ENCODE measurements around the gene PIM3. TPM values are rescaled to one million over a fixed set of nuclear protein-coding genes. Genes with fewer than 3 reads are reported as not detected.
"Not testable (repeated sequence)": the region's sequence is repeated elsewhere in the genome, so short reads cannot be mapped to it uniquely, and the experiment has no call there.

The PIM3 gene
- total RNA-seq, 1 experiment from 2014 or later = 67.0 TPM

- TF ChIP-seq EZH2 (IDR thresholded peaks at IDR 0.05; ENCODE audit: low read depth) = no peak
- no peak for TF ChIP-seq CTCF (conservative IDR thresholded peaks at IDR 0.05)
- CTCF ChIA-PET = no interaction called here
- peaks cover 12% of the 10 kb centered on the region for H3F3A ChIP-seq (ENCODE audit: insufficient read depth, low read depth)
- no TSS peak for BruUV-seq (replicated peaks)
- H3K9me2 ChIP-seq (ENCODE audit: insufficient read depth) = no peaks in the 10 kb centered on the region
- H3K4me3 ChIP-seq = no peak overlapping the region
- no peak overlapping the region for H2AFZ ChIP-seq
- H3K79me2 ChIP-seq (ENCODE audit: low read depth) = no peaks in the 10 kb centered on the region
- no peak overlapping the region for H3K4me2 ChIP-seq
- H3K9me3 ChIP-seq (ENCODE audit: insufficient read depth, low read depth) = peaks cover 22% of the 10 kb centered on the region
- no peaks in the 10 kb centered on the region for H3K36me3 ChIP-seq (ENCODE audit: low read depth)
- no peak for DNase-seq
- peaks cover 29% of the 10 kb centered on the region for H3K27me3 ChIP-seq (ENCODE audit: insufficient read depth, low read depth)
- POLR2A ChIA-PET (ENCODE audit: unreplicated experiment) = no interaction called here
- intact Hi-C loops (cut with micrococcal nuclease; ENCODE audit: unreplicated experiment) = no loop called here
- H3K27ac ChIP-seq = no peak overlapping the region
- H4K20me1 ChIP-seq (ENCODE audit: insufficient read depth) = no peaks in the 10 kb centered on the region
- H3K4me1 ChIP-seq (replicated peaks; ENCODE audit: insufficient read depth) = no peaks in the 10 kb centered on the region
These were observed 22.8 kb downstream of the PIM3 start for GRCh38 chr22:49983148-49984042.

- no peak overlapping the region for H3K27ac ChIP-seq
- no TSS peak for BruUV-seq (replicated peaks)
- H3K4me3 ChIP-seq = no peak overlapping the region
- H3K4me1 ChIP-seq (replicated peaks; ENCODE audit: insufficient read depth) = no peaks in the 10 kb centered on the region
- intact Hi-C loops (cut with micrococcal nuclease; ENCODE audit: unreplicated experiment) = no loop called here
- H3K9me2 ChIP-seq (ENCODE audit: insufficient read depth) = no peaks in the 10 kb centered on the region
- no peak overlapping the region for H3K4me2 ChIP-seq
- TF ChIP-seq CTCF (conservative IDR thresholded peaks at IDR 0.05) = no peak
- no peak for TF ChIP-seq EZH2 (IDR thresholded peaks at IDR 0.05; ENCODE audit: low read depth)
- peaks cover 47% of the 10 kb centered on the region for H3K27me3 ChIP-seq (ENCODE audit: insufficient read depth, low read depth)
- 0 out of 2 replicates have a peak, but pooled peaks cover 6% of the 10 kb centered on the region for H3F3A ChIP-seq (ENCODE audit: insufficient read depth, low read depth)
- no peak for DNase-seq
- no peaks in the 10 kb centered on the region for H3K79me2 ChIP-seq (ENCODE audit: low read depth)
- peaks cover 20% of the 10 kb centered on the region for H3K9me3 ChIP-seq (ENCODE audit: insufficient read depth, low read depth)
- H4K20me1 ChIP-seq (ENCODE audit: insufficient read depth) = no peaks in the 10 kb centered on the region
- POLR2A ChIA-PET (ENCODE audit: unreplicated experiment) = no interaction called here
- no peak overlapping the region for H2AFZ ChIP-seq
- H3K36me3 ChIP-seq (ENCODE audit: low read depth) = no peaks in the 10 kb centered on the region
- CTCF ChIA-PET = no interaction called here
These were observed 25.8 kb downstream of the PIM3 start for GRCh38 chr22:49986325-49986724.

GRCh38 chr22:49989826-49990225 is 29.3 kb downstream of the PIM3 start:
- peaks cover 23% of the 10 kb centered on the region for H3K9me3 ChIP-seq (ENCODE audit: insufficient read depth, low read depth)
- H3K4me2 ChIP-seq; H3K79me2 ChIP-seq (ENCODE audit: low read depth); H3K9me2 ChIP-seq (ENCODE audit: insufficient read depth); POLR2A ChIA-PET (ENCODE audit: unreplicated experiment); H2AFZ ChIP-seq; CTCF ChIA-PET; H4K20me1 ChIP-seq (ENCODE audit: insufficient read depth); H3K4me3 ChIP-seq; H3K4me1 ChIP-seq (replicated peaks; ENCODE audit: insufficient read depth); BruUV-seq (replicated peaks); H3K27ac ChIP-seq; H3F3A ChIP-seq (ENCODE audit: insufficient read depth, low read depth); H3K36me3 ChIP-seq (ENCODE audit: low read depth); DNase-seq: not testable (repeated sequence)
- intact Hi-C loops (cut with micrococcal nuclease; ENCODE audit: unreplicated experiment) = loop anchor here (5.0 kb wide), 2 partner anchors 42 to 223 kb away; no protein-coding TSS in a partner anchor
- H3K27me3 ChIP-seq (ENCODE audit: insufficient read depth, low read depth) = peaks cover 64% of the 10 kb centered on the region

Data from PC-9 (cell line).